Mesendoderm (in vitro differentiated cells): ENCODE measurements around the gene IRF2.

ENCODE experiments used
- DNase-seq: peaks from one replicate; pipeline ENCODE4 v3.0.0; 2013
- H2AK5ac ChIP-seq: 2 replicates; pipeline ENCODE4 v1.6.1; 2013; ENCODE audit warnings: low read length, inconsistent platforms
- H2BK120ac ChIP-seq: 2 replicates; pipeline ENCODE4 v1.6.1; 2013; ENCODE audit warnings: low read depth, mild to moderate bottlenecking, low read length, moderate library complexity, mixed read lengths
- H2BK15ac ChIP-seq: replicated peaks from 2 replicates; pipeline ENCODE4 v1.6.1; 2013; ENCODE audit warnings: low read depth, mild to moderate bottlenecking, moderate library complexity
- H2BK5ac ChIP-seq: 2 replicates; pipeline ENCODE4 v1.6.1; 2013; ENCODE audit warnings: low read length, inconsistent platforms
- H3K18ac ChIP-seq: 2 replicates; pipeline ENCODE4 v1.6.1; 2013; ENCODE audit warnings: mild to moderate bottlenecking, low read length, mixed read lengths
- H3K23ac ChIP-seq: one replicate; pipeline ENCODE4 v1.6.1; 2013; ENCODE audit warnings: low read length
- H3K27ac ChIP-seq: 2 replicates; pipeline ENCODE4 v1.5.1; 2013; ENCODE audit warnings: low read depth, mild to moderate bottlenecking, inconsistent platforms, low read length, moderate library complexity
- H3K27me3 ChIP-seq: 2 replicates; pipeline ENCODE4 v1.6.1; 2013; ENCODE audit warnings: low read length, control low read depth, mild to moderate bottlenecking, inconsistent platforms; ENCODE audit not compliant: insufficient read depth, poor library complexity
- H3K36me3 ChIP-seq: 2 replicates; pipeline ENCODE4 v1.6.1; 2013; ENCODE audit warnings: low read length, inconsistent platforms; ENCODE audit not compliant: control insufficient read depth, insufficient read depth
- H3K4ac ChIP-seq: one replicate; pipeline ENCODE4 v1.6.1; 2013; ENCODE audit warnings: low read depth, mild to moderate bottlenecking, low read length, moderate library complexity
- H3K4me1 ChIP-seq: 2 replicates; pipeline ENCODE4 v1.6.1; 2013; ENCODE audit warnings: low read depth, low read length, inconsistent platforms; ENCODE audit not compliant: control insufficient read depth
- H3K4me2 ChIP-seq: 2 replicates; pipeline ENCODE4 v1.6.1; 2013; ENCODE audit warnings: low read length
- H3K4me3 ChIP-seq: 2 replicates; pipeline ENCODE4 v1.5.1; 2013; ENCODE audit warnings: mild to moderate bottlenecking, low read length
- H3K56ac ChIP-seq: one replicate; pipeline ENCODE4 v1.6.1; 2013; ENCODE audit warnings: low read length
- H3K79me1 ChIP-seq: 2 replicates; pipeline ENCODE4 v1.6.1; 2013; ENCODE audit warnings: low read length, inconsistent platforms
- H3K79me2 ChIP-seq: 2 replicates; pipeline ENCODE4 v1.6.1; 2013; ENCODE audit warnings: mild to moderate bottlenecking, low read length; ENCODE audit not compliant: control insufficient read depth, insufficient read depth
- H3K9ac ChIP-seq: 2 replicates; pipeline ENCODE4 v1.6.1; 2013; ENCODE audit warnings: low read length, inconsistent platforms
- H4K5ac ChIP-seq: one replicate; pipeline ENCODE4 v1.6.1; 2013; ENCODE audit warnings: low read length
- H4K8ac ChIP-seq: one replicate; pipeline ENCODE4 v1.6.1; 2013; ENCODE audit warnings: low read depth, mild to moderate bottlenecking, control low read depth, low read length, moderate library complexity
- WGBS: extraction: QIAGEN DNeasy Blood & Tissue Kit; methylation state at CpG from one replicate; pipeline ENCODE4 v1.1.7; 2013; ENCODE audit warnings: low lambda C conversion rate, missing lambda C conversion rate; ENCODE audit not compliant: insufficient coverage; ENCODE audit errors: extremely low coverage; 5-methylcytosine and 5-hydroxymethylcytosine counted together

The IRF2 gene

DNA sequence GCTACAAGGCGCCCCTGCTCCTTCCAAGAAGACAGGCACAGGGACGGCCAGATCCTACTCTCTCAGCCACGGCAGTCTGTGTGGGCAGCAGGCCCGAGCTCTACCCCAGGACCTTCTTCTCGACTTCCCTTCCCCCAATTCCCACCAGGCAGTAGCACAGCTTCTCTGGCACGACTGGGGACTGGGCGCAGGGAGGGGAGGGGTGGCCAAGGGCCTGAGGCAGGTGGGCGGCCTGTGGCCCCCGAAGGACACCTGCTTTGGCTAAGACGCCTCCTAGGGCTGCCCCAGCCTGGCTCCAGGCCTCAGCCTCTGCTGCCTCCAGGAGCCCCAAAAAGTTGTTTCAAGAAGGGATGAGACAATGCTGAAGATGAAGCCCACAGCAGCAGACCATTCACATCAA is 24.2 kb upstream of the IRF2 start:
- no peaks in the 10 kb centered on the region for H3K36me3 ChIP-seq

DNA sequence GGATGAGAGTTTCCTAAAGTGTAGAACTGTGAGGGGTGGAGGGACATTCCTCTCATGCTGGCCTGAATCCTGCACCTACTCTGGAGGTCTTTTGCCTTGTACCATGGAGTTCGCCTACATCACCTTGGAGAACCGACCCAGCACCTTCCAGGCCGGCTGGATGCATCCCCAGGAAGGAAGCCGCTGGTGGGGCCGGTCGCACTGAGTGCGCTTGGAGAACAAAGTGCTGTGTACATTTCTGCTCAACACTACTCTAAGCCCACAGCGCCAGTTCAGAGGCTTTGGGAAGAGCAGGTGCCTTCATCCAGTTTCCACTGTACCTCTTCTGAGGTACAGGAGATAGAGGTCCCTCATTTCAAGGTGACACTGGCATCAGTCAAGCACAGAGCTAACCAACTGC is 15.4 kb upstream of the IRF2 start:
- Histone ChIP-seq H3K18ac (no peak overlapping the region), H2BK15ac (no peak overlapping the region), H3K27me3 (no peaks in the 10 kb centered on the region), H2BK5ac (no peak overlapping the region), H4K5ac (no peak overlapping the region), H3K4me1 (no peaks in the 10 kb centered on the region), H3K56ac (no peak overlapping the region), H3K23ac (no peak overlapping the region), H2BK120ac (no peak overlapping the region), H3K9ac (no peak overlapping the region), H3K79me2 (no peaks in the 10 kb centered on the region), H4K8ac (no peak overlapping the region), H3K4me3 (no peak overlapping the region), H3K79me1 (no peaks in the 10 kb centered on the region), H3K36me3 (no peaks in the 10 kb centered on the region), H3K27ac (no peak overlapping the region), H2AK5ac (no peak overlapping the region), H3K4me2 (no peak overlapping the region), H3K4ac (no peak overlapping the region)
- WGBS: no CpG with 5 or more reads among the region's 8 CpGs
- no peak for DNase-seq

More for the DNA sequence above, 24.2 kb upstream of the IRF2 start:
- no peak overlapping the region for H3K27ac ChIP-seq
- H3K18ac ChIP-seq: no peak overlapping the region
- no peak overlapping the region for H3K4me2 ChIP-seq
- no peak overlapping the region for H3K56ac ChIP-seq
- no peak for DNase-seq
- no peak overlapping the region for H3K9ac ChIP-seq
- H4K8ac ChIP-seq: no peak overlapping the region
- no peak overlapping the region for H2AK5ac ChIP-seq
- H3K4ac ChIP-seq: no peak overlapping the region
- no peak overlapping the region for H3K23ac ChIP-seq
- H2BK5ac ChIP-seq: no peak overlapping the region
- no CpG with 5 or more reads among the region's 10 CpGs for WGBS
- H4K5ac ChIP-seq: no peak overlapping the region
- no peak overlapping the region for H2BK120ac ChIP-seq
- H3K4me3 ChIP-seq: no peak overlapping the region
- no peaks in the 10 kb centered on the region for H3K4me1 ChIP-seq
- H3K79me1 ChIP-seq: no peaks in the 10 kb centered on the region
- no peaks in the 10 kb centered on the region for H3K79me2 ChIP-seq
- no peaks in the 10 kb centered on the region for H3K27me3 ChIP-seq
- no peak overlapping the region for H2BK15ac ChIP-seq

DNA sequence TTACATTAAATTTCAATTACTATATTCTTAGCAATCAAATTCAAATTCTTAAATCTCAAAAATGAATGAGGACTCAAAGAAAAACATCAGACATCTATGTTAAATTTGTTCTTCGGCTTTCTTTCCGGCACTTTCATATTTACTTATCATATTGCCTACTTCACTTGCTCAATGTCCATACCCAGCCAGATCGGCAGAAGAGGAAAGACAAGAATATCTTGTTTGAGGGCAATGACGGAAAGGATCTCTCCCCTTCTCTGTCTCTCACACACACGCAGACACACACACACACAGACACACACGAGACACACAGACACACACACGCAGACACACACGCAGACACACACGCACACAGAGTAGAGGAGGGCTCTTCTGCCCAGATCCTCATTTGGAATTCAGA is 13.2 kb upstream of the IRF2 start:
- WGBS: no CpG with 5 or more reads among the region's 9 CpGs
- no peak overlapping the region for H4K8ac ChIP-seq
- no peak overlapping the region for H3K27ac ChIP-seq

DNA sequence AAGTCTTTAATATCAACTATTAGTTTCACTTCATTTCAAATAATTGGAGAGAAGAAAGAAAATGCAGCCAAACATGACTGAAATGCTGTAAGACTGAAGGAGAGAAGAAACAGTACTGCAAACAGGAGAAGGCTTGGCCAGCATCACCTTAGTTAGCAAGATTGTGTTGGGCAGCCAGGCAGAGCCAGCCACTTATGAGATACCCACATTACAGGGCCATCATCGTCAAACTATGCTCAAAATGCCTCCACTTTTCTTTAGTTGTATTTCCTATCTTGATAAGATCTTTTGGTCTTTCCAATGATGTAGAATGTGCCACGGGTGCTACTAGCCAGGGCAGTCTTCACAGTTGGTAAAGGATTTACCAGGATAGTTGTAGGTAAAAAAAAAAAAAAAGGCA is 10.9 kb upstream of the IRF2 start:
- DNase-seq: no peak
- no peak overlapping the region for H3K4me3 ChIP-seq
- no peak overlapping the region for H3K18ac ChIP-seq
- H3K56ac ChIP-seq: no peak overlapping the region
- H3K27ac ChIP-seq: no peak overlapping the region
- H2BK15ac ChIP-seq: no peak overlapping the region
- H2BK120ac ChIP-seq: no peak overlapping the region
- no CpG with 5 or more reads among the region's 2 CpGs for WGBS
- no peak overlapping the region for H2AK5ac ChIP-seq
- H3K79me2 ChIP-seq: no peaks in the 10 kb centered on the region
- no peaks in the 10 kb centered on the region for H3K36me3 ChIP-seq
- H3K23ac ChIP-seq: no peak overlapping the region
- no peak overlapping the region for H3K9ac ChIP-seq
- no peak overlapping the region for H4K5ac ChIP-seq
- H3K4me2 ChIP-seq: no peak overlapping the region
- H3K4ac ChIP-seq: no peak overlapping the region
- H2BK5ac ChIP-seq: no peak overlapping the region
- no peaks in the 10 kb centered on the region for H3K27me3 ChIP-seq
- H3K79me1 ChIP-seq: no peaks in the 10 kb centered on the region
- H4K8ac ChIP-seq: no peak overlapping the region
- H3K4me1 ChIP-seq: no peaks in the 10 kb centered on the region

More for the DNA sequence above, 13.2 kb upstream of the IRF2 start:
- Histone ChIP-seq H4K5ac (no peak overlapping the region), H3K23ac (no peak overlapping the region), H3K9ac (no peak overlapping the region), H2BK120ac (no peak overlapping the region), H3K4me2 (no peak overlapping the region), H3K4ac (no peak overlapping the region), H3K56ac (no peak overlapping the region), H3K79me2 (no peaks in the 10 kb centered on the region), H2BK5ac (no peak overlapping the region), H3K18ac (no peak overlapping the region), H3K79me1 (no peaks in the 10 kb centered on the region), H2AK5ac (no peak overlapping the region), H3K36me3 (no peaks in the 10 kb centered on the region), H2BK15ac (no peak overlapping the region), H3K4me1 (no peaks in the 10 kb centered on the region), H3K4me3 (no peak overlapping the region), H3K27me3 (no peaks in the 10 kb centered on the region)
- no peak for DNase-seq

DNA sequence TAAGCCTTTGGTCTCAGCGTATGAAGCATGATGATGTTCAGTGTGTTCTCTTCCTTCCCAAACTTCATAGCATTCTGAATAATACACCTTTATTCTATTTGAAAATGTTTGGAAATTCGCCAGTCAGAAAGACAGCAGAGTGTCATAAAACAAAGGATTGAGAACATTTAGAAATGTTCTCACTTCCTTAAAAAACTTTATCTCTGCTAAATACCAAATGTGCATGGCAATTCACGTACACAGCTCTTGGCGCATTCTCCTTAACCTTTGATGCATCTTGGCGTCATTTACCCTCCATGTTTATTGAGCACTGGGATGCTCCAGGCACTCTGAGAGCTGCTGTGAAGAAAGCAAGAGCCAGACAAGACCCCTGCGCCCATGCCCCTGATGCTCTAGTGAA is 7.2 kb upstream of the IRF2 start:
- Histone ChIP-seq H2AK5ac (no peak overlapping the region), H3K79me1 (no peaks in the 10 kb centered on the region), H3K36me3 (no peaks in the 10 kb centered on the region), H3K4me3 (no peak overlapping the region), H3K56ac (no peak overlapping the region), H3K4me1 (no peaks in the 10 kb centered on the region), H2BK120ac (no peak overlapping the region), H4K5ac (no peak overlapping the region), H3K9ac (no peak overlapping the region), H3K18ac (no peak overlapping the region), H3K4me2 (no peak overlapping the region), H3K79me2 (no peaks in the 10 kb centered on the region), H2BK5ac (no peak overlapping the region), H3K4ac (no peak overlapping the region), H3K27me3 (no peaks in the 10 kb centered on the region), H2BK15ac (no peak overlapping the region), H3K27ac (no peak overlapping the region), H4K8ac (no peak overlapping the region), H3K23ac (no peak overlapping the region)
- no CpG with 5 or more reads among the region's 6 CpGs for whole genome bisulfite sequencing
- no peak for DNase-seq

DNA sequence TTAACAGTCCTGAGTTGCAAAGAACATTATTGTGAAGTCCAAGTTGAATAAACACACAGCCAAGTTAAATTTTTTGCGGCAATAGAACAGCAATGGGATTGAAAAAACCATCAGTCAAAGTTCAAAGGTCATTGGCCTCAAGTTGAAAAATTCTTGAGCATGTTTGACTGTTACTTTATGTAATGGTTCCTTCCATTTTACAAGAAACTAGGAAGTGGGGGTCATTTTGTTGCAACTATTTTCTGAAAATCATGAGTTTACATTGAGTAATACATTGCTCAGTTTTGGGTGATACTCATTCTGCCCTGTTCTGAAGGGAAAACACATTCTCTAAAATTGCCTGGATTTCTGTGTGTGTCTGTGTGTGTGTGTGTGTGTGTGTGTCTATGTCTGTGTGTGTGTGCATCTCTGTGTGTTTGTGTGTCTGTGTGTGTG is 5.2 kb upstream of the IRF2 start:
- H3K79me2 ChIP-seq: no peaks in the 10 kb centered on the region
- no peak overlapping the region for H3K18ac ChIP-seq
- no peak overlapping the region for H3K9ac ChIP-seq
- no peak overlapping the region for H4K8ac ChIP-seq
- no peak overlapping the region for H2BK15ac ChIP-seq
- no peak overlapping the region for H3K4ac ChIP-seq
- peaks cover 2% of the 10 kb centered on the region for H3K4me1 ChIP-seq
- no peak overlapping the region for H2BK5ac ChIP-seq
- no peak overlapping the region for H3K4me3 ChIP-seq
- no peaks in the 10 kb centered on the region for H3K36me3 ChIP-seq
- WGBS: no CpG with 5 or more reads among the region's 1 CpG
- H3K4me2 ChIP-seq: no peak overlapping the region
- no peak overlapping the region for H3K23ac ChIP-seq
- no peaks in the 10 kb centered on the region for H3K27me3 ChIP-seq
- H3K27ac ChIP-seq: no peak overlapping the region
- no peak overlapping the region for H3K56ac ChIP-seq
- no peak overlapping the region for H2BK120ac ChIP-seq
- no peak overlapping the region for H4K5ac ChIP-seq
- peaks cover 2% of the 10 kb centered on the region for H3K79me1 ChIP-seq
- no peak for DNase-seq
- no peak overlapping the region for H2AK5ac ChIP-seq
